Measurements from ENCODE around the gene ARID1A. TPM values are rescaled to one million over a fixed set of nuclear protein-coding genes. Genes with fewer than 3 reads are reported as not detected.

ARID1A gene
- total and polyA plus RNA-seq, 9 of the 15 experiments (the other 6 are each of a cell fraction or from before 2014, with no cell fraction given), result 8.3 to 88.3 (median 22.5) TPM

- TF ChIP-seq, protein P1, sequence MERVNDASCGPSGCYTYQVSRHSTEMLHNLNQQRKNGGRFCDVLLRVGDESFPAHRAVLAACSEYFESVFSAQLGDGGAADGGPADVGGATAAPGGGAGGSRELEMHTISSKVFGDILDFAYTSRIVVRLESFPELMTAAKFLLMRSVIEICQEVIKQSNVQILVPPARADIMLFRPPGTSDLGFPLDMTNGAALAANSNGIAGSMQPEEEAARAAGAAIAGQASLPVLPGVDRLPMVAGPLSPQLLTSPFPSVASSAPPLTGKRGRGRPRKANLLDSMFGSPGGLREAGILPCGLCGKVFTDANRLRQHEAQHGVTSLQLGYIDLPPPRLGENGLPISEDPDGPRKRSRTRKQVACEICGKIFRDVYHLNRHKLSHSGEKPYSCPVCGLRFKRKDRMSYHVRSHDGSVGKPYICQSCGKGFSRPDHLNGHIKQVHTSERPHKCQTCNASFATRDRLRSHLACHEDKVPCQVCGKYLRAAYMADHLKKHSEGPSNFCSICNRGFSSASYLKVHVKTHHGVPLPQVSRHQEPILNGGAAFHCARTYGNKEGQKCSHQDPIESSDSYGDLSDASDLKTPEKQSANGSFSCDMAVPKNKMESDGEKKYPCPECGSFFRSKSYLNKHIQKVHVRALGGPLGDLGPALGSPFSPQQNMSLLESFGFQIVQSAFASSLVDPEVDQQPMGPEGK (CRISPR knock-in tag; IDR thresholded peaks at IDR 0.05; ENCODE audit: borderline replicate concordance), result no peak
- TF ChIP-seq, protein P2, sequence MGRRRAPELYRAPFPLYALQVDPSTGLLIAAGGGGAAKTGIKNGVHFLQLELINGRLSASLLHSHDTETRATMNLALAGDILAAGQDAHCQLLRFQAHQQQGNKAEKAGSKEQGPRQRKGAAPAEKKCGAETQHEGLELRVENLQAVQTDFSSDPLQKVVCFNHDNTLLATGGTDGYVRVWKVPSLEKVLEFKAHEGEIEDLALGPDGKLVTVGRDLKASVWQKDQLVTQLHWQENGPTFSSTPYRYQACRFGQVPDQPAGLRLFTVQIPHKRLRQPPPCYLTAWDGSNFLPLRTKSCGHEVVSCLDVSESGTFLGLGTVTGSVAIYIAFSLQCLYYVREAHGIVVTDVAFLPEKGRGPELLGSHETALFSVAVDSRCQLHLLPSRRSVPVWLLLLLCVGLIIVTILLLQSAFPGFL (CRISPR knock-in tag; IDR thresholded peaks at IDR 0.05), result no peak
- TF ChIP-seq, protein P3, sequence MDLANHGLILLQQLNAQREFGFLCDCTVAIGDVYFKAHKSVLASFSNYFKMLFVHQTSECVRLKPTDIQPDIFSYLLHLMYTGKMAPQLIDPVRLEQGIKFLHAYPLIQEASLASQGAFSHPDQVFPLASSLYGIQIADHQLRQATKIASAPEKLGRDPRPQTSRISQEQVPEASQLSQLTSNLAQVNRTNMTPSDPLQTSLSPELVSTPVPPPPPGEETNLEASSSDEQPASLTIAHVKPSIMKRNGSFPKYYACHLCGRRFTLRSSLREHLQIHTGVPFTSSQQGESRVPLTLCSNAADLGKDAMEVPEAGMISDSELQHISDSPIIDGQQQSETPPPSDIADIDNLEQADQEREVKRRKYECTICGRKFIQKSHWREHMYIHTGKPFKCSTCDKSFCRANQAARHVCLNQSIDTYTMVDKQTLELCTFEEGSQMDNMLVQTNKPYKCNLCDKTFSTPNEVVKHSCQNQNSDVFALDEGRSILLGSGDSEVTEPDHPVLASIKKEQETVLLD (IDR thresholded peaks at IDR 0.05), result no peak
- TF ChIP-seq GTF2A2 (tag; IDR thresholded peaks at IDR 0.05), result no peak
- TF ChIP-seq NCOA4 (IDR thresholded peaks at IDR 0.05; ENCODE audit: partially characterized antibody), result no peak
- TF ChIP-seq EP400 (IDR thresholded peaks at IDR 0.05), result 0 out of 2 replicates have a peak, but pooled peaks have one; percentile 26
- TF ChIP-seq, protein P4, sequence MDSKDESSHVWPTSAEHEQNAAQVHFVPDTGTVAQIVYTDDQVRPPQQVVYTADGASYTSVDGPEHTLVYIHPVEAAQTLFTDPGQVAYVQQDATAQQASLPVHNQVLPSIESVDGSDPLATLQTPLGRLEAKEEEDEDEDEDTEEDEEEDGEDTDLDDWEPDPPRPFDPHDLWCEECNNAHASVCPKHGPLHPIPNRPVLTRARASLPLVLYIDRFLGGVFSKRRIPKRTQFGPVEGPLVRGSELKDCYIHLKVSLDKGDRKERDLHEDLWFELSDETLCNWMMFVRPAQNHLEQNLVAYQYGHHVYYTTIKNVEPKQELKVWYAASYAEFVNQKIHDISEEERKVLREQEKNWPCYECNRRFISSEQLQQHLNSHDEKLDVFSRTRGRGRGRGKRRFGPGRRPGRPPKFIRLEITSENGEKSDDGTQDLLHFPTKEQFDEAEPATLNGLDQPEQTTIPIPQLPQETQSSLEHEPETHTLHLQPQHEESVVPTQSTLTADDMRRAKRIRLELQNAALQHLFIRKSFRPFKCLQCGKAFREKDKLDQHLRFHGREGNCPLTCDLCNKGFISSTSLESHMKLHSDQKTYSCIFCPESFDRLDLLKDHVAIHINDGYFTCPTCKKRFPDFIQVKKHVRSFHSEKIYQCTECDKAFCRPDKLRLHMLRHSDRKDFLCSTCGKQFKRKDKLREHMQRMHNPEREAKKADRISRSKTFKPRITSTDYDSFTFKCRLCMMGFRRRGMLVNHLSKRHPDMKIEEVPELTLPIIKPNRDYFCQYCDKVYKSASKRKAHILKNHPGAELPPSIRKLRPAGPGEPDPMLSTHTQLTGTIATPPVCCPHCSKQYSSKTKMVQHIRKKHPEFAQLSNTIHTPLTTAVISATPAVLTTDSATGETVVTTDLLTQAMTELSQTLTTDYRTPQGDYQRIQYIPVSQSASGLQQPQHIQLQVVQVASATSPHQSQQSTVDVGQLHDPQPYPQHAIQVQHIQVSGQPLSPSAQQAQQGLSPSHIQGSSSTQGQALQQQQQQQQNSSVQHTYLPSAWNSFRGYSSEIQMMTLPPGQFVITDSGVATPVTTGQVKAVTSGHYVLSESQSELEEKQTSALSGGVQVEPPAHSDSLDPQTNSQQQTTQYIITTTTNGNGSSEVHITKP (IDR thresholded peaks at IDR 0.05; ENCODE audit: partially characterized antibody), result no peak
- TF ChIP-seq ZSCAN29 (IDR thresholded peaks at IDR 0.05), result no peak
- no peak for TF ChIP-seq ZC3H8 (IDR thresholded peaks at IDR 0.05)
- TF ChIP-seq HES1 (IDR thresholded peaks at IDR 0.05; ENCODE audit: low read depth), result no peak
- TF ChIP-seq SAFB (IDR thresholded peaks at IDR 0.05; ENCODE audit: borderline replicate concordance, low read depth, low read length), result no peak
- no peak for TF ChIP-seq PTRF (tag; IDR thresholded peaks at IDR 0.05)
Measured at GRCh38 chr1:26783646-26784022, 87.8 kb downstream of the ARID1A start (continued).

Data from K562 (cell line).